Endothelial cell of umbilical vein (primary cell): ENCODE measurements around the gene SH3RF3. TPM values are rescaled to one million over a fixed set of nuclear protein-coding genes. Genes with fewer than 3 reads are reported as not detected.

ENCODE experiments used
- BruUV-seq: library from RNA; stranded (reverse); fragments of 400-500 nt; replicated peaks from 2 replicates; lab custom pipeline; 2021; lab: Mats Ljungman, UMichigan
- CTCF ChIA-PET: fragments of 300-600, 350-600 bp; sonication (Branson Sonifier 250); formaldehyde crosslinking; loops from one replicate; lab custom pipeline; 2021; ENCODE audit warnings: antibody characterized with exemption, inconsistent platforms; lab: Charles Lee
- POLR2A ChIA-PET: fragments of 300-600, 350-600 bp; sonication (Branson Sonifier 250); formaldehyde crosslinking; loops from one replicate; lab custom pipeline; 2021; ENCODE audit warnings: antibody characterized with exemption, inconsistent platforms; lab: Charles Lee
- DNase-seq: peaks from one replicate; pipeline ENCODE4 v3.0.0-alpha.2; 2011; ENCODE audit warnings: low read depth, low spot score
- FAIRE-seq: peaks from 2 replicates; lab custom pipeline; 2011; peaks lifted over from hg19 to GRCh38; lab: Jason Lieb, UNC
- H2AFZ ChIP-seq: 2 replicates; pipeline ENCODE4 v1.6.0; 2012; ENCODE audit warnings: low read depth, low read length, control low read depth, inconsistent platforms
- H3K27ac ChIP-seq: 2 replicates; pipeline ENCODE4 v1.5.1; 2011; ENCODE audit warnings: low read depth, mild to moderate bottlenecking, control low read depth, low read length, moderate library complexity; ENCODE audit not compliant: insufficient read depth
- H3K27me3 ChIP-seq, 2 experiments: 2 replicates each; pipeline versions ENCODE4 v1.6.0 to v1.6.1; 2011; ENCODE audit warnings: low read length in 2 of 2, mixed read lengths in 1 of 2; ENCODE audit not compliant: control insufficient read depth in 2 of 2, insufficient read depth in 2 of 2
- H3K36me3 ChIP-seq, 2 experiments: 2 replicates in 1 of 2; 3 replicates in 1 of 2; pipeline ENCODE4 v1.5.1; 2011; ENCODE audit warnings: low read length in 2 of 2, mild to moderate bottlenecking in 1 of 2, moderate library complexity in 1 of 2; ENCODE audit not compliant: control insufficient read depth in 2 of 2, insufficient read depth in 2 of 2; ENCODE audit errors: extremely low read depth in 1 of 2
- H3K4me1 ChIP-seq: 3 replicates; pipeline ENCODE4 v1.5.1; 2011; ENCODE audit warnings: mild to moderate bottlenecking, low read length; ENCODE audit not compliant: control insufficient read depth, insufficient read depth; ENCODE audit errors: extremely low read depth
- H3K4me2 ChIP-seq: 2 replicates; pipeline ENCODE4 v1.6.1; 2011; ENCODE audit warnings: low read length, control low read depth, mixed read lengths; ENCODE audit not compliant: insufficient read depth
- H3K4me3 ChIP-seq, 3 experiments: fragments of 200-600 bp in 1 of 3; sonication (generic), shearing (Covaris generic) in 1 of 3; replicated peaks in 1 of 3; 2 replicates each; pipeline ENCODE4 v1.5.1; 2011 to 2016; ENCODE audit warnings: control low read depth in 3 of 3, low read length in 3 of 3, mild to moderate bottlenecking in 2 of 3, inconsistent platforms in 1 of 3, low read depth in 1 of 3, moderate library complexity in 1 of 3; ENCODE audit not compliant: insufficient read depth in 1 of 3
- H3K79me2 ChIP-seq: 2 replicates; pipeline ENCODE4 v1.6.0; 2012; ENCODE audit warnings: low read length, inconsistent platforms; ENCODE audit not compliant: control insufficient read depth, insufficient read depth
- H3K9ac ChIP-seq: replicated peaks from 2 replicates; pipeline ENCODE3; 2011; ENCODE audit warnings: low read length, control low read depth; ENCODE audit not compliant: insufficient read depth; ENCODE audit errors: extremely low read depth
- H3K9me1 ChIP-seq: replicated peaks from 3 replicates; pipeline ENCODE4 v1.6.0; 2011; ENCODE audit warnings: mild to moderate bottlenecking, low read length; ENCODE audit not compliant: control insufficient read depth, insufficient read depth; ENCODE audit errors: extremely low read depth
- H3K9me3 ChIP-seq: replicated peaks from 2 replicates; pipeline ENCODE4 v1.5.1; 2012; ENCODE audit warnings: low read length, inconsistent platforms; ENCODE audit not compliant: control insufficient read depth, insufficient read depth
- H4K20me1 ChIP-seq: replicated peaks from 2 replicates; pipeline ENCODE3; 2011; ENCODE audit warnings: mild to moderate bottlenecking, low read length; ENCODE audit not compliant: control insufficient read depth, insufficient read depth; ENCODE audit errors: extremely low read depth
- CTCF ChIP-seq, 2 donors: IDR thresholded peaks; 1 replicate in 1 of 2; 2 replicates in 1 of 2; pipeline ENCODE4 v1.5.1; 2011; ENCODE audit warnings: low read length in 2 of 2, mild to moderate bottlenecking in 2 of 2, moderate library complexity in 2 of 2, control low read depth in 1 of 2, inconsistent platforms in 1 of 2, low read depth in 1 of 2; ENCODE audit not compliant: insufficient read depth in 1 of 2; ENCODE audit errors: extremely low read depth in 1 of 2
- EZH2 ChIP-seq: IDR thresholded peaks from 2 replicates; pipeline ENCODE4 v1.6.1; 2012; ENCODE audit warnings: borderline replicate concordance, low read depth, mild to moderate bottlenecking, moderate library complexity, low read length, inconsistent platforms; ENCODE audit not compliant: severe bottlenecking
- FOS ChIP-seq: IDR thresholded peaks from 2 replicates; pipeline ENCODE4 v1.6.1; 2011; ENCODE audit warnings: mild to moderate bottlenecking, low read length, moderate library complexity, borderline replicate concordance; ENCODE audit not compliant: insufficient read depth
- GATA2 ChIP-seq: IDR thresholded peaks from 2 replicates; pipeline ENCODE4 v1.7.0; 2011; ENCODE audit warnings: low read depth, mild to moderate bottlenecking, moderate library complexity, mixed read lengths, low read length; ENCODE audit not compliant: insufficient read length, insufficient read depth
- JUN ChIP-seq: IDR thresholded peaks from 2 replicates; pipeline ENCODE4 v1.6.1; 2011; ENCODE audit warnings: borderline replicate concordance, low read depth; ENCODE audit not compliant: insufficient read length, insufficient read depth
- MAX ChIP-seq: IDR thresholded peaks from 2 replicates; pipeline ENCODE4 v1.6.1; 2011; ENCODE audit not compliant: insufficient read depth, insufficient read length
- MYC ChIP-seq: IDR thresholded peaks from one replicate; pipeline ENCODE4 v1.6.1; 2011; ENCODE audit warnings: mild to moderate bottlenecking, low read depth, low read length
- POLR2A ChIP-seq: IDR thresholded peaks from 2 replicates; pipeline ENCODE4 v1.6.1; 2012; ENCODE audit warnings: low read depth, mild to moderate bottlenecking, control low read depth, low read length
- POLR2AphosphoS5 ChIP-seq: IDR thresholded peaks from 2 replicates; pipeline ENCODE4 v1.6.1; 2012; ENCODE audit warnings: low read depth, mild to moderate bottlenecking, control low read depth, low read length, moderate library complexity; ENCODE audit not compliant: insufficient read depth
- dilution Hi-C: fragments of 300-500 bp; cut with MboI; formaldehyde crosslinking; loops from one replicate; pipeline ENCODE4 v1.15.0; 2019; ENCODE audit warnings: low sequenced_read_pairs; ENCODE audit not compliant: extremely low pct_ligation_motif_present
- intact Hi-C: fragments of 100-400 bp; cut with micrococcal nuclease; formaldehyde crosslinking; loops from one replicate; pipeline ENCODE4 v1.10.0; 2022
- polyA plus RNA-seq, 4 experiments: library from polyadenylated mRNA; depleted of rRNA in 3 of 4; stranded (reverse) in 3 of 4; unstranded in 1 of 4; fragments of >200 nt; gene quantifications; 2 replicates each; pipeline versions ENCODE4 v1.2.1 to v1.2.3, GENCODE V29; 2011 to 2012; ENCODE audit warnings: missing spikeins in 1 of 4
- total RNA-seq: library from RNA; stranded (reverse); gene quantifications from 2 replicates; pipeline ENCODE4 v1.2.3, GENCODE V29; 2021

Gene SH3RF3
- total and polyA plus RNA-seq, 2 donors (not counting 3 experiments of a cell fraction or from before 2014, with no cell fraction given), result 3.8 to 14.7 TPM

GRCh38 chr2:109343460-109343859, 214.5 kb downstream of the SH3RF3 start:
- dilution Hi-C loops, result no loop called here
- Histone ChIP-seq H3K4me1 (peaks cover 22% of the 10 kb centered on the region), H2AFZ (no peak overlapping the region), H4K20me1 (no peaks in the 10 kb centered on the region), H3K9ac (no peak overlapping the region), H3K36me3 (no peaks in the 10 kb centered on the region), H3K9me3 (no peaks in the 10 kb centered on the region), H3K4me3 (no peak overlapping the region), H3K9me1 (no peaks in the 10 kb centered on the region), H3K27ac (no peak overlapping the region), H3K27me3 (no peaks in the 10 kb centered on the region), H3K4me2 (no peak overlapping the region), H3K79me2 (no peaks in the 10 kb centered on the region)
- no peak for TF ChIP-seq MAX
- no peak for TF ChIP-seq GATA2
- no peak for TF ChIP-seq CTCF (IDR thresholded peaks at IDR 0.05; ENCODE audit: extremely low read depth in 1 of 2, insufficient read depth in 1 of 2, low read depth in 1 of 2, low read length in 2 of 2)
- TF ChIP-seq JUN, result no peak
- no peak for TF ChIP-seq POLR2A
- TF ChIP-seq POLR2AphosphoS5, result no peak
- TF ChIP-seq MYC, result no peak
- no peak for TF ChIP-seq FOS
- TF ChIP-seq EZH2, result no peak
- CTCF ChIA-PET, result no interaction called here
- BruUV-seq, result no TSS peak
- DNase-seq, result no peak
- POLR2A ChIA-PET, result no interaction called here
- FAIRE-seq, result no peak
- intact Hi-C loops, result no loop called here
